Measurements from ENCODE around the gene MIEF1.

Gene MIEF1

DNA sequence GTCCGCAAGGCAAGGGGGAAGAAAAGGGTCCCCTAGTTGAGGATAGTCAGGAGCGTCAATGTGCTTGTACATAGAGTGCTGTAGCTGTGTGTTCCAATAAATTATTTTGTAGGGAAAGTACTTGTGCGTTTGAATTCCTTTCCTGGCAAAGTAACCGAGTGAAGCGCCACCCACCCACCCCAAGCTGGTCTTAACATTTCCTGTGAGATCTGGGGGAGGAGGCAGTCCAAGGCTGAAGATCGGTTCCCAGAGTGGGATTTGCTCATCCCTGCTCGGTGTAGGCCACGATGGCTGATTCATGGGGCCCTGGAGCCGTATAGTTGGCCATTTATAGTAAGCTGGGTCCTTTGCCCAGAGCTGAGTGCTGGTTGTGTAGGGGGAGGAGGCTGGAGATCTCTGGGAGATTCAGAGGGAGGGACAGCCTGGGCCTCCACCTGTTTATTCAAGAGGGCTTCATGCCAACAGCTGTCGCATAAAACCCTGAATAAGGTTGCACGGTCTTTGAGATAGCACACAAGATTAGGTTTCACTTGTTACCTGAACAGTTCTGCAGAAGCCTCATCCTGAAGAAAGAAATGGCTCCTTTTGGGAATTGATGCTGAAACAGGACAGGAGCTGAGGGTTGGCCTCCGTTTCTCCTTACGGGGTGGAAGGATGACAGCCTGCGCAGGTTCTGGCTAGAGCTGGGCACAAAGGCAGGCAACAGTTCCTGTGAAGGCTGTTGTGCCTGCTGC is 20.6 kb downstream of the MIEF1 start:
- peaks cover 32% of the 10 kb centered on the region for H3K36me3 ChIP-seq (ENCODE audit: control insufficient read depth, insufficient read depth, low read length)
- H3K9me3 ChIP-seq (ENCODE audit: control insufficient read depth, low read length): no peaks in the 10 kb centered on the region
- H3K4me3 ChIP-seq (ENCODE audit: insufficient read depth, low read depth, low read length): peak overlapping the region; percentile 28
- no peaks in the 10 kb centered on the region for H3K27me3 ChIP-seq (ENCODE audit: control insufficient read depth, insufficient read depth, low read length, poor library complexity, severe bottlenecking)
- 90% methylated on average over 14 of the region's 14 CpGs for WGBS, 2 experiments
- H3K27ac ChIP-seq (ENCODE audit: insufficient read depth, low read depth, low read length, poor library complexity, severe bottlenecking): peak overlapping the region; percentile 45
- H3K4me1 ChIP-seq (ENCODE audit: control insufficient read depth, insufficient read depth, low read length): peaks cover 21% of the 10 kb centered on the region

DNA sequence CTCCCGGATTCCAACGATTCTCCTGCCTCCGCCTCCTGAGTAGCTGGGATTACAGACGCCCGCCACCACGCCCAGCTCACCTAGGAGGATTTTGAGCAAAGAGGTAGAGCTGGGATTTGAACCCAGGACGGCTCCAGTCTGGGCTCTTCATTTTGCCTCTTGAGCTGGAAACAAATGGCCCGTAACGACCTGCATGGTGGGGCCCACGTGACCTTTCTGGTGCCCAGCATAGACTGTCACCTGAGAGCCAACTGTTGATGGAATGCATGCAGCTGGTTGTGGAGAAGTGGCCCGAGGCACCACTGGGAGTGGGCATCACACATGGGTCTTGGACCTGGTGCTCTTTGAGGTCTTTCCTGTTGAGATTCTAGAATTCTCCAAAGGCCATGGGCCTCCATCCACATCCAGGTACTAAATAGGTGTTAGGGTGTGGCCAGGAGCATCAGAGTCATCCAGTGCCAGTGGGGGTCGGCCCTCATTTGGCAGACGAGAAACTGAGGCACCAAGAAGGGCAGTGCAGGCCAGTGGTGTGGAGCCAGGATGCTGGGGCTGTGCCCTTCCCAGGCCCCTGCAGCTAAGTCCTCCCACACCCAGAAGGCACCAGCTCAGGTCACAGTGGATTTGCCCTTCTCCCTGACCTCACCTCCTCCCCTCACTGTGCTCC is 22.1 kb downstream of the MIEF1 start:
- 93 to 95% methylated on average over 13 of the region's 13 CpGs for WGBS, 2 experiments
- no peaks in the 10 kb centered on the region for H3K27me3 ChIP-seq (ENCODE audit: control insufficient read depth, insufficient read depth, low read length, poor library complexity, severe bottlenecking)
- no peaks in the 10 kb centered on the region for H3K9me3 ChIP-seq (ENCODE audit: control insufficient read depth, low read length)
- H3K4me3 ChIP-seq (ENCODE audit: insufficient read depth, low read depth, low read length): no peak overlapping the region
- H3K27ac ChIP-seq (ENCODE audit: insufficient read depth, low read depth, low read length, poor library complexity, severe bottlenecking): no peak overlapping the region
- peaks cover 24% of the 10 kb centered on the region for H3K4me1 ChIP-seq (ENCODE audit: control insufficient read depth, insufficient read depth, low read length)
- H3K36me3 ChIP-seq (ENCODE audit: control insufficient read depth, insufficient read depth, low read length): peaks cover 32% of the 10 kb centered on the region

DNA sequence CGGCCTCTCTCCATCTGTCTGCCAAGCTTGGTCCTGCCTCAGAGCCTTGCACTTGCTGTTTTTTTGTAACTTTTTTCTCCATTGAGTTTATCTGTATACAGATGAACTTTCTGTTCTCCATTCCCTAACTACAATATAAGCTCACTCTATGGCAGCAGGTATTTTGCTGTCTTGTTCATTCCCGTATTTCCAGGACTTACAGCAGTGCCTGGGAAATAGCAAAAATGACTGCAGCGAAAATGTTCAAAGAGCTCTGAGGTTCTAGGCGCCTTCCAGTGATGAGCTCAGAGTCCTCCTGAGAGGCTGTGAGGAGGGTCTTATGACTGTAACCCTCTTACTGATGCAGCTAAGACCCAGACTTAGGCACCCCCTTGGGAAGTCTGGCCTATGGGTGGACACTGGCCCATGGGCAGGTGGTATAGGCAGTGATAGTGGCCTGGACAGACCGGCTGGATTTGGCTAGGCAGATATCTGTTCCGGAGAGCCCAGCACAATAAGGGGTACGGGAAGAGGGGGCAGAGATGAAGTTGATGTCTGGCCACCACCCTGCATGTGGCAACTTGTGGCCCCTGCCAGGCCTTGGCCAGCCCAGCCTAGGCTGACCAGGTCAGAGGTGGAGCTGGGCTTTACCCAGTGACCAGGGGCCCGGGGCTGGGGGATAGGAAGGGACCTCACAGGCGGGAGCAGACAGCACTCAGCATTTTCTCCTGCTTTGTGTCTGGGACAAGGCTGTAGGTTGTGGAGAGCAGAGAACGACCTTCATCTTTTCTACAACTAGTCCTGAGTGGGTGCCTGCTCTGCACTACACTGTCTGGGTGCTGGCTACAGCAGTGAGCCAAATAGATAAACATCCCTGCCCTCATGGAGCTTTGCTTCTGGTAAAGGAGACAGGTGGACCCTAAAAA is 22.9 kb downstream of the MIEF1 start:
- Histone ChIP-seq H3K4me3 (ENCODE audit: insufficient read depth, low read depth, low read length) (no peak overlapping the region), H3K27ac (ENCODE audit: insufficient read depth, low read depth, low read length, poor library complexity, severe bottlenecking) (peak overlapping the region; percentile 38), H3K4me1 (ENCODE audit: control insufficient read depth, insufficient read depth, low read length) (peaks cover 24% of the 10 kb centered on the region), H3K9me3 (ENCODE audit: control insufficient read depth, low read length) (no peaks in the 10 kb centered on the region), H3K36me3 (ENCODE audit: control insufficient read depth, insufficient read depth, low read length) (peaks cover 32% of the 10 kb centered on the region), H3K27me3 (ENCODE audit: control insufficient read depth, insufficient read depth, low read length, poor library complexity, severe bottlenecking) (no peaks in the 10 kb centered on the region)
- 93 to 94% methylated on average over 10 of the region's 10 CpGs for WGBS, 2 experiments

DNA sequence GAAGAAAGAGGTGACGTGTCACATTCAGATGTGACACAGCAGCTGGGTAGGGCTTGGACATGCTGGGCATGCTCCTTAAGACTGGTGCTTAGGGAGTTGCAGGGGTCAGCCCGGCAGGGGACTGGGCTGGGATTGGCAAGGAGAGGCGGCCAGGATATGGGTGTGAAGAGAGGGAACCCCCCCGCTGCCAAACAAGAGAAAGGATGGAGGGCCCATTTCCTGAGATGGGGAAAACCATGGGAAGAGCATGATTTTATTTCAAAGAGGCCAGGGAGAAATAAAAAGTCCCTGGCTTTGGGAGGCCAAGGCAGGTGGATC is 23.5 kb downstream of the MIEF1 start:
- Histone ChIP-seq H3K4me3 (ENCODE audit: insufficient read depth, low read depth, low read length) (no peak overlapping the region), H3K27ac (ENCODE audit: insufficient read depth, low read depth, low read length, poor library complexity, severe bottlenecking) (peak overlapping the region; percentile 38), H3K9me3 (ENCODE audit: control insufficient read depth, low read length) (no peaks in the 10 kb centered on the region), H3K36me3 (ENCODE audit: control insufficient read depth, insufficient read depth, low read length) (peaks cover 32% of the 10 kb centered on the region), H3K4me1 (ENCODE audit: control insufficient read depth, insufficient read depth, low read length) (peaks cover 24% of the 10 kb centered on the region), H3K27me3 (ENCODE audit: control insufficient read depth, insufficient read depth, low read length, poor library complexity, severe bottlenecking) (no peaks in the 10 kb centered on the region)
- 90% methylated on average over 4 of the region's 4 CpGs for WGBS, 2 experiments

DNA sequence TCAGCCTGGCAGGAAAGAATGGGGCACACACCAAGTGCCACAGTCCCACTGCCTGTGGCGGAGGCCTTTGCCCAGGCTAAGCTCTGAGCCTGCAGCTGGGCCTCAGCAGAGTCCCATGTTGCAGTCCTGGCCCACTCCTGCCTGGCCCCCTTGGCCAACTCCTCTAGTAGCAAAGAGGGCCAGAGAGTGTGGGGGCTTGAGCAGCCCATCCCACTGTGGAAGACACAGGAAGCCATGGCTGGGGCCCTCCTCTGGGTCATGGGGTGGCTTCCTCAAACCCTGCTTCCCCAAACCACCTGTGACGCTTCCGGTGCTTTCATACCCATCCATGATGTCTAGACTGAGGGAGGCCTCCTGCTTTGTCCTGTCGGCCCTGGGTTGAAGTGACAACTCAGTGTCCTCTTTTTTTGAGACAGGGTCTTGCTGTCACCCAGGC is 24.7 kb downstream of the MIEF1 start:
- Histone ChIP-seq H3K36me3 (ENCODE audit: control insufficient read depth, insufficient read depth, low read length) (peaks cover 31% of the 10 kb centered on the region), H3K27ac (ENCODE audit: insufficient read depth, low read depth, low read length, poor library complexity, severe bottlenecking) (no peak overlapping the region), H3K4me1 (ENCODE audit: control insufficient read depth, insufficient read depth, low read length) (peaks cover 32% of the 10 kb centered on the region), H3K4me3 (ENCODE audit: insufficient read depth, low read depth, low read length) (no peak overlapping the region), H3K27me3 (ENCODE audit: control insufficient read depth, insufficient read depth, low read length, poor library complexity, severe bottlenecking) (no peaks in the 10 kb centered on the region), H3K9me3 (ENCODE audit: control insufficient read depth, low read length) (no peaks in the 10 kb centered on the region)
- 87 to 91% methylated on average over 4 of the region's 4 CpGs for WGBS, 2 experiments

DNA sequence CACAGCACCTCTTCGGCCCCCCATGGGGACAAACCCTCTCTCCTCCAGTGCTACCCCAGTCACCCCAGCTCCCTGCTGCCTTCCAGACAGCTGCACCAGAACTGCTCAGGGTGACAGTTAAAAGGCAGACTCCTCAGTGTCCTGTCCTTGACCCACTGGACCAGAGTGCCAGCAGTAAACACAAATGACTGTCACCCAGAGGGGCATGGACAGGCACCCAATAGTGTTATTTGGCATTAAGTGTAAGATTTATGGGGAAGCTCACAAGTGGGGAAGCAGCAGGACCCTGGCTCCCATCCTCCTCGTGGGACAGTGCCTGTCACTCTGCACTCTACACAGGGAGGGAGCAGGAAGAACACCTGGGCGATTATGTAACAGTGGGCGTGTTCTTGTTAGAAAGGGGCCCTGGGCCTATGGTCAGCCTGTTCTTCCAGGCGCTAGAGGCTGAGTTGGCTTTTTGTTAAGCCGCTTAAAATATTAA is 25.4 kb downstream of the MIEF1 start:
- WGBS, 2 experiments: 87 to 88% methylated on average over 6 of the region's 6 CpGs
- no peak overlapping the region for H3K27ac ChIP-seq (ENCODE audit: insufficient read depth, low read depth, low read length, poor library complexity, severe bottlenecking)

DNA sequence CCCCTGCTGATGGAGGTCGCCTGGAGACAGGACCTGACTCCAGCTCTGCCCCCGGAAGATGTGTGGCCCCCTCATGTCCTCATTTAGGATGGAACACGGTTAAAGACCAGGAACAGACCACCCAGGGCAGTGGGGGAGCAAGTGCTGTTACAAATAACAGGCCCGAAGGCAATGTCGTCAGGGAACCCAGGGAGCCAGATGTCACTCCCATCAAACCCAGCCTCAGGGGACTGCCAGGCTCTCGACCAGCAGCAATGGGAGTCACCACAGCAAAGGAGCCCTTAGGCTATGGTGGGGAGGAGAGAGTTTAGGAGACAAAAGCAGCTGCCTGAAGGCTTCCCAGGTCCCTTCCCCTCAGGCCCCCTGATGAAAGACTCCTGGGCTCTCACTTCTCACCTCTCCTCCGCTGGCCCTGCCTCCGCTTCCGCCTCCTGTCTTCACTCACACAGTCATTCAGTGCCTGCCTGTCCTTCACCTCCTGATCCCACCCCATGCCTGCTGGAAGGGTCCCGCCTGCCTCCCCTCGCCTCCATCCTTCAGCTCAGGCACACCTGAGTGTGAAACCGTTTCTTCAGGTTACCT is 26.1 kb downstream of the MIEF1 start:
- Histone ChIP-seq H3K4me3 (ENCODE audit: insufficient read depth, low read depth, low read length) (no peak overlapping the region), H3K4me1 (ENCODE audit: control insufficient read depth, insufficient read depth, low read length) (peaks cover 22% of the 10 kb centered on the region), H3K27ac (ENCODE audit: insufficient read depth, low read depth, low read length, poor library complexity, severe bottlenecking) (no peak overlapping the region), H3K9me3 (ENCODE audit: control insufficient read depth, low read length) (no peaks in the 10 kb centered on the region), H3K36me3 (ENCODE audit: control insufficient read depth, insufficient read depth, low read length) (peaks cover 17% of the 10 kb centered on the region), H3K27me3 (ENCODE audit: control insufficient read depth, insufficient read depth, low read length, poor library complexity, severe bottlenecking) (no peaks in the 10 kb centered on the region)
- WGBS, 2 experiments: 82 to 84% methylated on average over 12 of the region's 12 CpGs

More for the DNA sequence above, 25.4 kb downstream of the MIEF1 start:
- Histone ChIP-seq H3K27me3 (ENCODE audit: control insufficient read depth, insufficient read depth, low read length, poor library complexity, severe bottlenecking) (no peaks in the 10 kb centered on the region), H3K4me3 (ENCODE audit: insufficient read depth, low read depth, low read length) (no peak overlapping the region), H3K4me1 (ENCODE audit: control insufficient read depth, insufficient read depth, low read length) (peaks cover 28% of the 10 kb centered on the region), H3K9me3 (ENCODE audit: control insufficient read depth, low read length) (no peaks in the 10 kb centered on the region), H3K36me3 (ENCODE audit: control insufficient read depth, insufficient read depth, low read length) (peaks cover 24% of the 10 kb centered on the region)

DNA sequence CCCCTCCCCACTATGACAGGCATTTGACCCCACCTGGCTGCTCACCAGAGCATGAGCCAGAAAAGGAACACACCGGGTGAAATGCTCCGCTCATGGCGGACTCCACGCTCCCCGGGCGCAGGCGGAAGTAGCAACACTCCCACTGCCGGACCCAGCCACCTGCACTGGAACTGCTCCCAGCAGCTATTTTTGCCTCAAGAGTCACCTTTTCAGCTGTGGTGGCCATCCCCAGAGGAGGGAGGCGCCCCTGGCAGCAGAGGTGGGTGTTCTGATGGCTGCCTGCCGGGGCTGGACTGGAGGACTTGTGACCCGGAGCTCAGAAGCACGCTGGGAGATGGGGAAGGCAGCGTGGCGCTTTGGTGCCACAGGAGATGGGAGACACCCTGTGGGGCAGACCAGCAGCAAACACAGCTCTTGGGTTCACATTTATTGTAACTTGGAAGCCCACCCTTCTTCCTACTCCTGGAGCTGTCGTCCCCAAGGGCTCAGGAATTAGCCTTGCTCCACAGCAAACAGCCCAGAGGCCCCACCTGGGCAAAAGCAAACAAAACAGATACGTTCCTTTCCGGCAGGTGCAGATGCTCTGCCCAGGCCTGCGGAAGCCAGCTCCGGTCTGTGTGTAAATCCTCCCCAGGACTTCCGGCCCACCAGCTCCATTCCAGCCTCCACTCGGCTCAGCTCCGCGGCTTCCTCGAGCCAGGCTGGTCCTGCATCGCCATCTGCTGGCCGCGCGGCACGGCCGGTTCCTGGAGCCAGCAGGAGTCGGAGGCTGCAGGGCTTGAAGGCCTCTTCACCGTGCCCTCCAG is 26.8 kb downstream of the MIEF1 start:
- Histone ChIP-seq H3K27ac (ENCODE audit: insufficient read depth, low read depth, low read length, poor library complexity, severe bottlenecking) (no peak overlapping the region), H3K4me3 (ENCODE audit: insufficient read depth, low read depth, low read length) (no peak overlapping the region)

DNA sequence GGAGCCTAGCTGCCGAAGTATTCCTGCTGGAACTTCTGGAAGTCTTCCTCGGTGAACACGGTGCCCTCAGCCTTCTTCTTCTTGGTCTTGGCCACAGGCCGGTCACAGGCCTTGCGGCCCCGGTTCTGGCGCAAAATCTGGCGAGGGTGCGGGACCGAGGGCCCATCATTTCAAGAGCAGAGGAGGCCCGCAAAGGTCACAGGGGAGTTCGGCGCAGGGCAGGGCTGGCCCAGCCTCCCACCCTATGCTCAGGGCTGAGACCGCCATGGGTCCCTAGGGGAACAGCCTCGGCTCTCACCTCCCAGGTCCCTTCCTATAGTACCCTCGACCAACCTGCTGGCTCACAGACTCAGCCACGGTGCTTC is 27.4 kb downstream of the MIEF1 start:
- Histone ChIP-seq H3K27me3 (ENCODE audit: control insufficient read depth, insufficient read depth, low read length, poor library complexity, severe bottlenecking) (no peaks in the 10 kb centered on the region), H3K4me1 (ENCODE audit: control insufficient read depth, insufficient read depth, low read length) (peaks cover 19% of the 10 kb centered on the region), H3K4me3 (ENCODE audit: insufficient read depth, low read depth, low read length) (no peak overlapping the region), H3K9me3 (ENCODE audit: control insufficient read depth, low read length) (no peaks in the 10 kb centered on the region), H3K36me3 (ENCODE audit: control insufficient read depth, insufficient read depth, low read length) (peaks cover 13% of the 10 kb centered on the region), H3K27ac (ENCODE audit: insufficient read depth, low read depth, low read length, poor library complexity, severe bottlenecking) (no peak overlapping the region)
- WGBS, 2 experiments: 76% methylated on average over 17 of the region's 17 CpGs

More for the DNA sequence above, 26.8 kb downstream of the MIEF1 start:
- no peaks in the 10 kb centered on the region for H3K27me3 ChIP-seq (ENCODE audit: control insufficient read depth, insufficient read depth, low read length, poor library complexity, severe bottlenecking)
- H3K4me1 ChIP-seq (ENCODE audit: control insufficient read depth, insufficient read depth, low read length): peaks cover 19% of the 10 kb centered on the region
- peaks cover 13% of the 10 kb centered on the region for H3K36me3 ChIP-seq (ENCODE audit: control insufficient read depth, insufficient read depth, low read length)
- 48 to 49% methylated on average over 32 of the region's 32 CpGs for WGBS, 2 experiments
- H3K9me3 ChIP-seq (ENCODE audit: control insufficient read depth, low read length): no peaks in the 10 kb centered on the region

Measured in ectodermal cell (in vitro differentiated cells).